TTC549 (cell line): Measurements from ENCODE around the gene RNU2-63P.
"Not testable (repeated sequence)": the region's sequence is repeated elsewhere in the genome, so short reads cannot be mapped to it uniquely, and the experiment has no call there.

ENCODE experiments used
- FAIRE-seq: peaks from 2 replicates; lab custom pipeline; 2012; peaks lifted over from hg19 to GRCh38; lab: Jason Lieb, UNC

The RNU2-63P gene

GRCh38 chr2:87972385-87972784, 44.0 kb downstream of the RNU2-63P start:
- not testable (repeated sequence) for FAIRE-seq
